Mucosa of stomach (tissue), 1 donor: ENCODE data around the gene OVCA2.

Source experiments
- H3K27me3 ChIP-seq: one replicate; pipeline ENCODE4 v1.7.0; 2013; ENCODE audit warnings: mild to moderate bottlenecking, low read length; ENCODE audit not compliant: control insufficient read depth, insufficient read depth
- H3K36me3 ChIP-seq: one replicate; pipeline ENCODE4 v1.7.0; 2013; ENCODE audit warnings: low read length; ENCODE audit not compliant: control insufficient read depth, insufficient read depth
- H3K4me1 ChIP-seq: one replicate; pipeline ENCODE4 v1.7.0; 2013; ENCODE audit warnings: mild to moderate bottlenecking, low read length; ENCODE audit not compliant: control insufficient read depth, insufficient read depth
- H3K4me3 ChIP-seq: one replicate; pipeline ENCODE4 v1.7.0; 2013; ENCODE audit warnings: low read length
- H3K9ac ChIP-seq: one replicate; pipeline ENCODE4 v1.7.0; 2013; ENCODE audit warnings: mild to moderate bottlenecking, low read length, moderate library complexity
- H3K9me3 ChIP-seq: one replicate; pipeline ENCODE4 v1.7.0; 2013; ENCODE audit warnings: mild to moderate bottlenecking, low read length, moderate library complexity; ENCODE audit not compliant: control insufficient read depth
- donor health status: Pancreatic carcinoma.

The OVCA2 gene

GRCh38 chr17:2068519-2069051 is 26.8 kb downstream of the OVCA2 start:
- no peak overlapping the region for H3K9ac ChIP-seq
- H3K27me3 ChIP-seq, result no peaks in the 10 kb centered on the region
- H3K4me1 ChIP-seq, result peaks cover 32% of the 10 kb centered on the region
- H3K36me3 ChIP-seq, result no peaks in the 10 kb centered on the region
- no peaks in the 10 kb centered on the region for H3K9me3 ChIP-seq
- no peak overlapping the region for H3K4me3 ChIP-seq

GRCh38 chr17:2070241-2071023 is 28.6 kb downstream of the OVCA2 start:
- Histone ChIP-seq H3K4me1 (peaks cover 33% of the 10 kb centered on the region), H3K27me3 (no peaks in the 10 kb centered on the region), H3K9me3 (no peaks in the 10 kb centered on the region), H3K4me3 (no peak overlapping the region), H3K9ac (no peak overlapping the region), H3K36me3 (no peaks in the 10 kb centered on the region)

DNA sequence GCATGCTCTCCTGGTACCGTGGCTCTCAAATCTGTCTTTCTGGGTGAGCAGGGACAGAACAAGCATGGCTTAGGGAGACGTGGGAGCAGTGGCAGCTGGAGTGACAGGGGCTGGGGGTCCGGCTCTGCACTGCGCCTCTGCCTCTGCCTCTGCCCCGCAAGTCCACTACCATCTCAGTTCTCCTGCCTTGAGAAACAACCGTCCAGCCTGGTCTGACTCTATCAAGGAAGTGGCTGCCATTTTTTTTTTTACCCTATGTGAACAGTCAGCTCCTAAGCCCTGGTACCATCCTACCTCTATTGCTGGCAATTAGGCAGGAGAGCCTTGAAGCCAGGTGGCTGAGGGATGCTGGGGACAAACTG is 29.2 kb downstream of the OVCA2 start:
- no peaks in the 10 kb centered on the region for H3K27me3 ChIP-seq
- no peak overlapping the region for H3K9ac ChIP-seq
- no peaks in the 10 kb centered on the region for H3K36me3 ChIP-seq
- H3K9me3 ChIP-seq, result no peaks in the 10 kb centered on the region
- H3K4me3 ChIP-seq, result no peak overlapping the region
- H3K4me1 ChIP-seq, result peaks cover 39% of the 10 kb centered on the region

- Histone ChIP-seq H3K4me1 (peaks cover 40% of the 10 kb centered on the region), H3K9ac (no peak overlapping the region), H3K27me3 (no peaks in the 10 kb centered on the region), H3K4me3 (no peak overlapping the region), H3K9me3 (no peaks in the 10 kb centered on the region), H3K36me3 (no peaks in the 10 kb centered on the region)
These were observed 29.8 kb downstream of the OVCA2 start for GRCh38 chr17:2071455-2072281.

GRCh38 chr17:2074919-2075318 is 33.1 kb downstream of the OVCA2 start:
- Histone ChIP-seq H3K36me3 (no peaks in the 10 kb centered on the region), H3K9ac (no peak overlapping the region)

DNA sequence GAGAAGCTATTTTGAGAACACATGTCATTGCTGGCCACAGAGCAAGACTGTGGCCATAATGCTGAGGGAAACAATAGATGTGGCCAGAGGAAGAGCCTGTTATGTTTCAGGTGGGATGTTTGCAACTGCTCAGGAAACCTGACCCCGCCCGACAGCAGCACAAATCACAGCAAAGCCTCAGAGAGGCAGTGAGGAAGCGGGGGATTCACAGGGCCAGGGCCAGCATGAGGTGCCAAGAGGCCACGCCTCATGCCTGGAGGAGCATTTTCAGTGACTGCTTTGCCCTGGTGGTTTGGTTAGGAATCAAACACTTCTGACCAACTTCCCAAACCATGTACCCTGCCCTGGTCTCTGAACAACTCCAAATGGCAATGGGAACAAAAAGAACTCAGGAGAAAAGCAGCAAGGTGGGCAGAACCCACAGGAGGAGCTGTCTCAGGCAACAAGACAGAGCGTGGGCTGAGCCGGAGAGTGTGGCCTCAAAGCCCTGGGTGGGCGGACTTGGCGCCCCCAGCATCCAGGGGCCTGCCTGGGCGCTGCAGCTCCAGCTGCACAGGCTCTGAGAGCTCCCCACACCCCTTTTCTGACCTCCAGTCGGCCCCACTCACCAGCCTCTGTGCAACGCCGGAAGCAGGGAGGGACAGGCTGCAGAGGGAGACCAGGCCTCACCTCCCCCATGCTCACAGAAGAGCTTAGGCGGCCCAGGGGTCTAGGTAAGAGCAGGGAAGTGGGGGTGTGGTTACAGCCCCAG is 33.7 kb downstream of the OVCA2 start:
- Histone ChIP-seq H3K4me3 (no peak overlapping the region), H3K9ac (no peak overlapping the region), H3K27me3 (no peaks in the 10 kb centered on the region), H3K9me3 (no peaks in the 10 kb centered on the region), H3K4me1 (peaks cover 23% of the 10 kb centered on the region), H3K36me3 (no peaks in the 10 kb centered on the region)

More at GRCh38 chr17:2074919-2075318, 33.1 kb downstream of the OVCA2 start:
- Histone ChIP-seq H3K4me3 (no peak overlapping the region), H3K27me3 (no peaks in the 10 kb centered on the region), H3K4me1 (peaks cover 29% of the 10 kb centered on the region), H3K9me3 (no peaks in the 10 kb centered on the region)

DNA sequence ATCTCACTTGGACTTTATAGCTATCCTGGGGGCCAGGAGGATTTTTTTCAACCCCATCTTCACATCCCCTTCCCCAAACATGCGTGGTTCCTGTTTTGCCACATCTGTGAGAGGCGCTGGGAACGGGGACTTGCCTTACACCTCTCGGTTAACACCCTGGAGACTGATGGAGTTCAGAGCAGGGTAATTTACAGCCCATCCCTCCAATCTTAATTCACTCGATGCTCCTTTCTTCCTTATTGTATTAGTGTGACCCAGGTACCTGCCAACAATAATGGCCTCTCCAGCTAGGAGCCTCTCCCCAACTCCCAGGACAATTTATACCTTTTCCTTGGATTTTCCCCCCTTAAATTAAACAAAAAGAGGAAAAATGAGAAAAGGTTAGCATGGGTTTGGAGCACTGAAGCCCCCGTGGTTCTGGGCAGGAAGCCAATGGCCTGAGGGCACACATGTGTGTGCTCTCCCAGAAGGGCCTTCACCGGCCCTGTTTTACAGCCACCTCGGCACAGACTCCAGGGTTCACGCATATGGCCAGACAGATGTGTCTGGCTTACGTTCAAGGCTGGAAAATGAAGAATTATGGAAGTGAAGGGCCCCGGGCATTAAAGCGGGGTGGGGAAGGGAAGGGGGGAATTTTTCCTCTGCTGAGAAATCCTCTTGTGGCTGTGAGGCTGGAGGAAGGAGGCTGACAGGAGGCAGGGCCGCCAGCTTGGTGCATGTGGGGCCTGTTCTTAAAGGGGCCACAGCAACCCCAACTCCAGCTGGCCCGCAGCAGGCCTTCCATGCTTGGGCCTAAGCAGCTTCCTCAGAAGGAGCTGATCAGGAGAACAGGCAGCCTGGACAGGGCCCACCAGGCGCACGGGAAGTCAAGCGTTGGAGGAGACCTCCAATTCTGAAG is 34.5 kb downstream of the OVCA2 start:
- Histone ChIP-seq H3K36me3 (peaks cover 5% of the 10 kb centered on the region), H3K9me3 (no peaks in the 10 kb centered on the region), H3K27me3 (no peaks in the 10 kb centered on the region), H3K9ac (no peak overlapping the region), H3K4me1 (peaks cover 15% of the 10 kb centered on the region), H3K4me3 (no peak overlapping the region)

DNA sequence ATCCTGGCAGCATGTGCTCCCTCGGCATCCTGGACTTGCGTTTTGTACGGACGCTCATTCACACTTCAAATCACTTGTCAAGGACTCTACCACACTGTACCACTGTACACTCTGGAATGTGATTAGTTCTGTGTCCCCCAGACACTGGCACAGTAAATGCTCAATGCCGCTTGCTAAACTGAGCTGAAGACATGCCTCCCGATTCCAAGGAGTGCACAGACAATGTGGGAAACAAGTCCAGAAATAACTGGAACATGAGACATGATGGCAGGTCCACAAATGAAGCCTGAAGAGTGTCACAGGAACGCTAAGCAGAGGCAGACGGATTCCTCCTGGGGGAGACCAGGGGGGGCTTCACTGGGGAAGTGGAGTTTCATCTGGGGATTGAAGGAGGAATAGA is 35.2 kb downstream of the OVCA2 start:
- H3K9me3 ChIP-seq, result no peaks in the 10 kb centered on the region
- no peak overlapping the region for H3K4me3 ChIP-seq
- peaks cover 17% of the 10 kb centered on the region for H3K4me1 ChIP-seq
- H3K9ac ChIP-seq, result no peak overlapping the region
- H3K36me3 ChIP-seq, result peaks cover 8% of the 10 kb centered on the region
- H3K27me3 ChIP-seq, result no peaks in the 10 kb centered on the region

DNA sequence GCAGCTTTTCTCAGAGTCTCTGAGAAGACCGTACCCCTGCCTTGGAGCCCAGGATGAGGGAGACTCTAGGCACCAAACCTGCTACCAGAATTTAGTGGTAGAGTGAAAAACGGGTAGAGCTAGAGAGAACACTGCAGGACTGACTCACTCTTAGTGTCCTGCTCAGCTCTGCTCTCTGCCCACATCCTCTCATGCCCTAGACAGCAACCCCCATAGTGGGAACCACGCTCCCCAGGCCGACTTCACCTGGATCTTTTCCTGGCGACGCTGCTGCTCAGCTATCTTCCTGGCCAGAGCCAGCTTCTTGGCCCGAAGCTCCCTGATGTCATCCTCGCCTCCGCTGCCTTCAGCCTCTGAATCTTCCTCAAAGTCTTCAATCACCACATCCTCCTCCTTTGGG is 39.7 kb downstream of the OVCA2 start:
- Histone ChIP-seq H3K9me3 (no peaks in the 10 kb centered on the region), H3K4me1 (peaks cover 43% of the 10 kb centered on the region), H3K4me3 (no peak overlapping the region), H3K36me3 (peaks cover 8% of the 10 kb centered on the region), H3K9ac (no peak overlapping the region), H3K27me3 (no peaks in the 10 kb centered on the region)

- H3K9ac ChIP-seq, result no peak overlapping the region
- peaks cover 8% of the 10 kb centered on the region for H3K36me3 ChIP-seq
- H3K4me1 ChIP-seq, result peaks cover 40% of the 10 kb centered on the region
These were observed 40.4 kb downstream of the OVCA2 start for GRCh38 chr17:2082003-2082781.

More at GRCh38 chr17:2082003-2082781, 40.4 kb downstream of the OVCA2 start:
- H3K4me3 ChIP-seq, result no peak overlapping the region
- no peaks in the 10 kb centered on the region for H3K9me3 ChIP-seq
- no peaks in the 10 kb centered on the region for H3K27me3 ChIP-seq
